Testis (tissue), 3 donors: ENCODE results near the gene SLC39A9. TPM values are rescaled to one million over a fixed set of nuclear protein-coding genes. Genes with fewer than 3 reads are reported as not detected.

Source experiments
- DNase-seq: peaks from one replicate; pipeline ENCODE4 v3.0.0-alpha.2; 2019
- H3K27ac ChIP-seq, 2 donors: fragments of 200-600 bp; sonication (generic); one replicate each; pipeline ENCODE4 v1.5.1; 2019
- H3K27me3 ChIP-seq: fragments of 200-600 bp; sonication (generic); one replicate; pipeline ENCODE4 v1.5.1; 2019
- H3K36me3 ChIP-seq: fragments of 200-600 bp; sonication (generic); one replicate; pipeline ENCODE4 v1.5.1; 2017; ENCODE audit warnings: low read depth; ENCODE audit errors: missing control alignments
- H3K4me1 ChIP-seq: fragments of 200-600 bp; sonication (generic); one replicate; pipeline ENCODE4 v1.5.1; 2019
- H3K4me3 ChIP-seq, 2 donors: fragments of 200-600 bp; sonication (generic); one replicate each; pipeline ENCODE4 v1.5.1; 2017 to 2019
- H3K9me3 ChIP-seq: fragments of 200-600 bp; sonication (generic); one replicate; pipeline ENCODE4 v1.5.1; 2017
- POLR2A ChIP-seq: fragments of 450-650 bp; IDR thresholded peaks from one replicate; pipeline ENCODE4 v1.6.1; 2017; ENCODE audit warnings: antibody characterized with exemption, mild to moderate bottlenecking, moderate library complexity
- WGBS, 2 donors: methylation state at CpG; one replicate each; pipeline ENCODE4 v1.1.5; 2018; 5-methylcytosine and 5-hydroxymethylcytosine counted together
- intact Hi-C: fragments of 100-400 bp; cut with DNase I; formaldehyde crosslinking; loops from one replicate; pipeline ENCODE4 v1.15.1; 2023; ENCODE audit warnings: low total_unique reads
- polyA plus RNA-seq: library from polyadenylated mRNA; stranded (reverse); fragments of 350-450 nt; fragmentation: Illumina TruSeq; extraction: RNeasy Lipid Tissue Mini Kit (QIAGEN cat#74804); gene quantifications from one replicate; pipeline ENCODE4 v1.2.3, GENCODE V29; 2014; ENCODE audit warnings: low read depth, low replicate concordance; ENCODE audit not compliant: insufficient read depth
- total RNA-seq, 2 donors: library from RNA; depleted of rRNA; stranded (reverse); fragments of >200 nt; gene quantifications; one replicate each; pipeline ENCODE4 v1.2.3, GENCODE V29; 2016
- TF ChIP-seq, protein P1 (sequence below), 3 experiments: fragments of 450-650 bp in 2 of 3; fragments of 200-600 bp in 1 of 3; sonication (generic) in 1 of 3; IDR thresholded peaks; one replicate each; pipeline ENCODE4 v1.5.1; 2016 to 2019; ENCODE audit warnings: antibody characterized with exemption in 3 of 3, mild to moderate bottlenecking in 2 of 3, moderate library complexity in 1 of 3

The SLC39A9 gene
- total and polyA plus RNA-seq, 3 donors from 2014 or later, result 38.0 to 73.3 (median 59.9) TPM

DNA sequence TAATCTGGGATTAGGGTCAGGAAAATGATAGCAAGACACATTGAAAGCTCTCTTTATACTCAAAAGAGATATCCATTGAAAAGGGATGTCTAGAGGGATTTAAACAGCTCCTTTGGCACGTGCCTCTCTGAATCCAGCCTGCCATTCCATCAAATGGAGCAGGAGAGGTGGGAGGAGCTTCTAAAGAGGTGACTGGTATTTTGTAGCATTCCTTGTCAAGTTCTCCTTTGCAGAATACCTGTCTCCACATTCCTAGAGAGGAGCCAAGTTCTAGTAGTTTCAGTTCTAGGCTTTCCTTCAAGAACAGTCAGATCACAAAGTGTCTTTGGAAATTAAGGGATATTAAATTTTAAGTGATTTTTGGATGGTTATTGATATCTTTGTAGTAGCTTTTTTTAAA lies 60.6 kb downstream of the SLC39A9 start:
- TF ChIP-seq, protein P1, sequence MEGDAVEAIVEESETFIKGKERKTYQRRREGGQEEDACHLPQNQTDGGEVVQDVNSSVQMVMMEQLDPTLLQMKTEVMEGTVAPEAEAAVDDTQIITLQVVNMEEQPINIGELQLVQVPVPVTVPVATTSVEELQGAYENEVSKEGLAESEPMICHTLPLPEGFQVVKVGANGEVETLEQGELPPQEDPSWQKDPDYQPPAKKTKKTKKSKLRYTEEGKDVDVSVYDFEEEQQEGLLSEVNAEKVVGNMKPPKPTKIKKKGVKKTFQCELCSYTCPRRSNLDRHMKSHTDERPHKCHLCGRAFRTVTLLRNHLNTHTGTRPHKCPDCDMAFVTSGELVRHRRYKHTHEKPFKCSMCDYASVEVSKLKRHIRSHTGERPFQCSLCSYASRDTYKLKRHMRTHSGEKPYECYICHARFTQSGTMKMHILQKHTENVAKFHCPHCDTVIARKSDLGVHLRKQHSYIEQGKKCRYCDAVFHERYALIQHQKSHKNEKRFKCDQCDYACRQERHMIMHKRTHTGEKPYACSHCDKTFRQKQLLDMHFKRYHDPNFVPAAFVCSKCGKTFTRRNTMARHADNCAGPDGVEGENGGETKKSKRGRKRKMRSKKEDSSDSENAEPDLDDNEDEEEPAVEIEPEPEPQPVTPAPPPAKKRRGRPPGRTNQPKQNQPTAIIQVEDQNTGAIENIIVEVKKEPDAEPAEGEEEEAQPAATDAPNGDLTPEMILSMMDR (IDR thresholded peaks at IDR 0.05), result no peak
- TF ChIP-seq POLR2A, result no peak
- no peak overlapping the region for H3K4me3 ChIP-seq
- 64 to 75% methylated on average over 1 of the region's 1 CpG for WGBS, 2 donors
- no peak overlapping the region for H3K27ac ChIP-seq
- intact Hi-C loops, result loop anchor here (10.0 kb wide), 1 partner anchor 214 kb away; no protein-coding TSS in a partner anchor
- H3K4me1 ChIP-seq, result no peaks in the 10 kb centered on the region
- no peaks in the 10 kb centered on the region for H3K9me3 ChIP-seq
- H3K36me3 ChIP-seq, result no peaks in the 10 kb centered on the region
- H3K27me3 ChIP-seq, result no peaks in the 10 kb centered on the region
- DNase-seq, result no peak

GRCh38 chr14:69460093-69460701 lies 61.7 kb downstream of the SLC39A9 start:
- Histone ChIP-seq H3K9me3 (no peaks in the 10 kb centered on the region), H3K4me1 (no peaks in the 10 kb centered on the region), H3K36me3 (no peaks in the 10 kb centered on the region), H3K27me3 (no peaks in the 10 kb centered on the region), H3K27ac (no peak overlapping the region), H3K4me3 (no peak overlapping the region)
- 42 to 48% methylated on average over 4 of the region's 4 CpGs for WGBS, 2 donors
- peak; percentile 73 for DNase-seq
- intact Hi-C loops, result no loop called here
- TF ChIP-seq, protein P1 (IDR thresholded peaks at IDR 0.05), result peak; percentile 62 to 80 (median 64)
- no peak for TF ChIP-seq POLR2A

DNA sequence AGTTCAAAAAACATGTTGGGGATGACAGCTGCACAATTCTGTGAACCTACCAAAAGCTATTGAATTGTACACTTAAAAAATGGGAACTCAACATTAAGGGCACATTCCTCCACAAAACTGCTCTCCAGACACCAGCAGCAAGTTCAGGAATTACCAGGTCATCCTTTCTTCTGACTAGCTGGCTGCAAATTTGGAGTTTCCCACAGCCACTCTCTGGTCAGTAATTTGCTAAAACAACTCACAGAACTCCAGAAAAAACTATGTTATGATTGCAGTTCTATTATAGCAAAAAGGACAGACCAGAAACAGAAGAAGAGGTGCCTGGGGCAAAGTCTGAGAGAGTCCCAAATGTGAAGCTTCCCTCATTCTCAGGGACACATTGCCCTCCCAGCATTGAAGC lies 65.9 kb downstream of the SLC39A9 start:
- H3K27me3 ChIP-seq, result no peaks in the 10 kb centered on the region
- H3K27ac ChIP-seq, result no peak overlapping the region
- H3K36me3 ChIP-seq, result no peaks in the 10 kb centered on the region
- no peaks in the 10 kb centered on the region for H3K4me1 ChIP-seq
- intact Hi-C loops, result no loop called here
- no peaks in the 10 kb centered on the region for H3K9me3 ChIP-seq
- TF ChIP-seq, protein P1 (IDR thresholded peaks at IDR 0.05), result no peak
- TF ChIP-seq POLR2A, result no peak
- no peak overlapping the region for H3K4me3 ChIP-seq
- no peak for DNase-seq

DNA sequence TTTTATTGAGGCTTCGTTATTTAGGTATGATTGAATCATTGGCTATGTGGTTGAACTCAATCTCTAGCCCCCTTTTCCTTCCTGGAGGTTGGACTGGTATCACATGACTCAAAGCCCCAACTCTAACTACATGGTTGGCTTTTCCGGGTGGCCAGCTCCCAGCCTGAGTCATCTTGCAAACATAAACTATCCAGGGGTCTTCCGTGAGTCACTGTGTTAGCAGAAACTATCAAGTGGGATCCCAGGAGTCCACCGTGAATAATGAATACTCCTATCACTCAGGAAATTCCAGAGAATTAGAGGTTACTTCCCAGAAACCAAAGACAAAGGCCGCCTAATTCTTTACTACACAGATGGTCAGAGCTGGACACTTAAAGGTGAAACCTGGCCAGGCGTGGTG lies 66.3 kb downstream of the SLC39A9 start:
- Histone ChIP-seq H3K27me3 (no peaks in the 10 kb centered on the region), H3K9me3 (no peaks in the 10 kb centered on the region), H3K27ac (no peak overlapping the region), H3K36me3 (no peaks in the 10 kb centered on the region), H3K4me3 (no peak overlapping the region), H3K4me1 (no peaks in the 10 kb centered on the region)
- DNase-seq, result no peak
- intact Hi-C loops, result no loop called here
- WGBS, 2 donors, result 78 to 91% methylated on average over 6 of the region's 6 CpGs
- TF ChIP-seq POLR2A, result no peak
- TF ChIP-seq, protein P1 (IDR thresholded peaks at IDR 0.05), result no peak

DNA sequence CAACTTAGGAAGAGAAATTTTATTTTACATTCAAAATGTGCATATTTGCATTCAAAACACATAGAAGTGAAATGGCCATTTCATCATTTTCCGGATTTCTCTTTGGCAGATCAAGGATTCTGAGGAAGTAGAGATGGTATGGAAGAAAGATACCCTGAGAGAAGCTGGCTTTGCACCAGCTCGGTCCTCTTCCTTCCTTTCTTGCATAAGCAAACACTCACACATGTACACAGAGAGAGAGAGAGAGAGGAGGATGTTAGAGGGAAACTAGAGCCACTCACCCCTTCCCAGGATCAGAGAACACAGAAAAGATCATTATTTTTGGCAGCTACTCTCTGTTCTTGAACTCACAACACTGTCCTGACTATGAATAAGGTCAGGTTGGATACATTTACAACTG lies 70.5 kb downstream of the SLC39A9 start:
- Histone ChIP-seq H3K9me3 (no peaks in the 10 kb centered on the region), H3K4me3 (no peak overlapping the region), H3K27ac (no peak overlapping the region), H3K27me3 (no peaks in the 10 kb centered on the region), H3K4me1 (no peaks in the 10 kb centered on the region), H3K36me3 (no peaks in the 10 kb centered on the region)
- intact Hi-C loops, result no loop called here
- 60 to 71% methylated on average over 2 of the region's 2 CpGs for WGBS, 2 donors
- DNase-seq, result no peak
- TF ChIP-seq POLR2A, result no peak
- TF ChIP-seq, protein P1 (IDR thresholded peaks at IDR 0.05), result no peak
